Smooth muscle cell (in vitro differentiated cells): ENCODE results near the gene LYSMD2. TPM values are rescaled to one million over a fixed set of nuclear protein-coding genes. Genes with fewer than 3 reads are reported as not detected.

ENCODE experiments used
- DNase-seq: peaks from one replicate; lab custom pipeline; 2025; ENCODE audit not compliant: unreplicated experiment; lab: John Stamatoyannopoulos, UW
- H2AFZ ChIP-seq: fragments of 200-600 bp; sonication (generic); 2 replicates; pipeline ENCODE4 v1.6.0; 2016; ENCODE audit warnings: antibody characterized with exemption, low read depth, mild to moderate bottlenecking
- H3F3A ChIP-seq: fragments of 200-600 bp; sonication (generic); 2 replicates; pipeline ENCODE4 v1.6.0; 2017; ENCODE audit warnings: antibody characterized with exemption, low read depth
- H3K27ac ChIP-seq: fragments of 200-600 bp; sonication (generic); 2 replicates; pipeline ENCODE4 v1.5.1; 2016; ENCODE audit warnings: low read depth, mild to moderate bottlenecking
- H3K27me3 ChIP-seq: fragments of 200-600 bp; sonication (generic); 2 replicates; pipeline ENCODE4 v1.6.1; 2016; ENCODE audit warnings: low read depth, mild to moderate bottlenecking
- H3K36me3 ChIP-seq: fragments of 200-600 bp; sonication (generic); 2 replicates; pipeline ENCODE4 v1.5.1; 2016; ENCODE audit warnings: low read depth
- H3K4me1 ChIP-seq: fragments of 200-600 bp; sonication (generic); 2 replicates; pipeline ENCODE4 v1.5.1; 2016; ENCODE audit warnings: low read depth
- H3K4me2 ChIP-seq: fragments of 200-600 bp; sonication (generic); 2 replicates; pipeline ENCODE4 v1.6.0; 2016; ENCODE audit warnings: mild to moderate bottlenecking
- H3K4me3 ChIP-seq: fragments of 200-600 bp; sonication (generic); 2 replicates; pipeline ENCODE4 v1.5.1; 2016; ENCODE audit warnings: mild to moderate bottlenecking
- H3K79me2 ChIP-seq: fragments of 200-600 bp; sonication (generic); 2 replicates; pipeline ENCODE4 v1.6.0; 2016; ENCODE audit warnings: low read depth, mild to moderate bottlenecking
- H3K9ac ChIP-seq: fragments of 200-600 bp; sonication (generic); 2 replicates; pipeline ENCODE4 v1.6.0; 2016; ENCODE audit warnings: low read depth
- H3K9me3 ChIP-seq: fragments of 200-600 bp; sonication (generic); replicated peaks from 2 replicates; pipeline ENCODE4 v1.5.1; 2016; ENCODE audit warnings: low read depth
- H4K20me1 ChIP-seq: fragments of 200-600 bp; sonication (generic); 2 replicates; pipeline ENCODE4 v1.6.0; 2016; ENCODE audit warnings: low read depth
- CTCF ChIP-seq: fragments of 200-600 bp; sonication (generic); IDR thresholded peaks from 2 replicates; pipeline ENCODE4 v1.5.1; 2017; ENCODE audit warnings: borderline replicate concordance, mild to moderate bottlenecking, antibody characterized with exemption; ENCODE audit not compliant: insufficient read depth, poor library complexity, severe bottlenecking
- WGBS: methylation state at CpG from one replicate; pipeline ENCODE4 v1.1.7; 2016; ENCODE audit warnings: low lambda C conversion rate; 5-methylcytosine and 5-hydroxymethylcytosine counted together
- polyA plus RNA-seq: library from polyadenylated mRNA; unstranded; fragments of >200 nt; fragmentation: Nextera tagmentation; extraction: Ambion mirVana; gene quantifications from 2 replicates; pipeline ENCODE4 v1.2.1, GENCODE V29; 2016
- total RNA-seq: library from RNA; depleted of rRNA; stranded (reverse); fragments of >200 nt; gene quantifications from 2 replicates; pipeline ENCODE4 v1.2.3, GENCODE V29; 2014

Gene LYSMD2
- total and polyA plus RNA-seq, 2 experiments from 2014 or later = 1.1 to 3.6 TPM

GRCh38 chr15:51755790-51756189 is 18.3 kb upstream of the LYSMD2 start:
- WGBS = 96% methylated on average over 4 of the region's 4 CpGs
- Histone ChIP-seq H2AFZ (no peak overlapping the region), H3K27ac (no peak overlapping the region), H3K36me3 (no peaks in the 10 kb centered on the region), H3K27me3 (peaks cover 18% of the 10 kb centered on the region), H3K9me3 (no peaks in the 10 kb centered on the region), H4K20me1 (no peaks in the 10 kb centered on the region), H3K4me1 (peaks cover 7% of the 10 kb centered on the region), H3K4me2 (no peak overlapping the region), H3K9ac (no peak overlapping the region), H3K4me3 (no peak overlapping the region), H3F3A (no peaks in the 10 kb centered on the region), H3K79me2 (no peaks in the 10 kb centered on the region)
- no peak for DNase-seq
- TF ChIP-seq CTCF = no peak

- Histone ChIP-seq H3K27ac (no peak overlapping the region), H3K79me2 (no peaks in the 10 kb centered on the region), H3K9ac (no peak overlapping the region), H3K4me1 (peaks cover 7% of the 10 kb centered on the region), H3F3A (no peaks in the 10 kb centered on the region), H3K36me3 (no peaks in the 10 kb centered on the region), H3K4me2 (no peak overlapping the region), H4K20me1 (no peaks in the 10 kb centered on the region), H3K9me3 (no peaks in the 10 kb centered on the region), H2AFZ (no peak overlapping the region), H3K27me3 (peaks cover 34% of the 10 kb centered on the region), H3K4me3 (no peak overlapping the region)
- WGBS = 94% methylated on average over 2 of the region's 2 CpGs
- no peak for DNase-seq
- TF ChIP-seq CTCF = no peak
These were observed 16.8 kb upstream of the LYSMD2 start for GRCh38 chr15:51754267-51754666.

GRCh38 chr15:51752888-51753287 is 15.4 kb upstream of the LYSMD2 start:
- 89% methylated on average over 5 of the region's 5 CpGs for WGBS
- H3K36me3 ChIP-seq = no peaks in the 10 kb centered on the region
- H3K9ac ChIP-seq = no peak overlapping the region
- H2AFZ ChIP-seq = no peak overlapping the region
- H3K27me3 ChIP-seq = peaks cover 43% of the 10 kb centered on the region
- H3K79me2 ChIP-seq = no peaks in the 10 kb centered on the region
- H3F3A ChIP-seq = no peaks in the 10 kb centered on the region
- H3K4me2 ChIP-seq = no peak overlapping the region
- H4K20me1 ChIP-seq = no peaks in the 10 kb centered on the region
- H3K4me1 ChIP-seq = peaks cover 7% of the 10 kb centered on the region
- no peak overlapping the region for H3K4me3 ChIP-seq
- DNase-seq = no peak
- H3K27ac ChIP-seq = no peak overlapping the region
- no peaks in the 10 kb centered on the region for H3K9me3 ChIP-seq
- TF ChIP-seq CTCF = no peak

- TF ChIP-seq CTCF = no peak
- H2AFZ ChIP-seq = peak overlapping the region; percentile 93
- H3K4me2 ChIP-seq = peak overlapping the region; percentile 95
- H3K27me3 ChIP-seq = peaks cover 43% of the 10 kb centered on the region
- no peaks in the 10 kb centered on the region for H3K9me3 ChIP-seq
- H3K27ac ChIP-seq = no peak overlapping the region
- no peaks in the 10 kb centered on the region for H3K79me2 ChIP-seq
- no peaks in the 10 kb centered on the region for H3F3A ChIP-seq
- peak overlapping the region; percentile 75 for H3K4me3 ChIP-seq
- H3K4me1 ChIP-seq = peaks cover 7% of the 10 kb centered on the region
- WGBS = 5% methylated on average over 40 of the region's 71 CpGs
- DNase-seq = no peak
- no peak overlapping the region for H3K9ac ChIP-seq
- H3K36me3 ChIP-seq = no peaks in the 10 kb centered on the region
- H4K20me1 ChIP-seq = no peaks in the 10 kb centered on the region
These were observed 14.5 kb upstream of the LYSMD2 start for GRCh38 chr15:51751697-51752683.
